HG03457 (cell line): ENCODE results near the gene ENPP6.
"Not testable (repeated sequence)": the region's sequence is repeated elsewhere in the genome, so short reads cannot be mapped to it uniquely, and the experiment has no call there.

ENCODE experiments used
- ATAC-seq: cut with Tn5 transposase; IDR thresholded peaks from one replicate; pipeline ENCODE4 v1.9.1; 2021; ENCODE audit warnings: moderate number of reproducible peaks; ENCODE audit not compliant: unreplicated experiment

Gene ENPP6

DNA sequence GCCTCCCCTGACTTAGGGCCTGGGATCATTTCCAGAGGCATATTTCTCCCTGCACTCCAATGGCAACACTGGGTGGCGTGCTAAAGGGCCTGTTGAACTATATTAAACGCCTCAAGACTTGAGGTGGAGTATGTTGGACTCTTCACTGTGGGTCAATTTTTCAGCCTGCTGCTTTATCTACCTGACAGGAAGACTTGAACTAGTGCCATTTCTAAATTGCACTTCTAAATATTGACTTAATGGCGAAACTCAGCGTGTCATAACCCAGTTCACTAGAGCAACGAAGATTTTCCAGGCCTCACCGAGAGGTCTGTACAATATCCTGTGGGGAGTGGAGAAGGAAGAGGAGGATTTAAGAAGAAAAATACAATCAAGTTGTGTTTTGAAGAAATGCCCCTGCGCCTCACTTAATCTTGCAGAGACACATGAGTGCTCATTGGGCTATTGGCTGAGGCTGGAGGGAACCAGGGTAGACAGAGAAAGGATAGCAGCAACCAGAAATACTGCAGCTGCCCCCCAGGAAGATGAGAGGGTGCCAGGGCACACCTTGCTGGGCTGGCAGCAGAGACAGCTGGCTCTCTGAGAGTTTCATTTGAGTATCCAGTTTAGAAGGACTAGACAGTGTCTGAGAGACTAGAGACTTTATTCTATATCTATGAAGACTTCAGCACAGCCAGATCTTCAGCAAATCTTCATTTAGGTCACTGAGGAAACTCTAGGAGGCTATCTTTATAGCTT is 67.4 kb downstream of the ENPP6 start:
- no peak for ATAC-seq

DNA sequence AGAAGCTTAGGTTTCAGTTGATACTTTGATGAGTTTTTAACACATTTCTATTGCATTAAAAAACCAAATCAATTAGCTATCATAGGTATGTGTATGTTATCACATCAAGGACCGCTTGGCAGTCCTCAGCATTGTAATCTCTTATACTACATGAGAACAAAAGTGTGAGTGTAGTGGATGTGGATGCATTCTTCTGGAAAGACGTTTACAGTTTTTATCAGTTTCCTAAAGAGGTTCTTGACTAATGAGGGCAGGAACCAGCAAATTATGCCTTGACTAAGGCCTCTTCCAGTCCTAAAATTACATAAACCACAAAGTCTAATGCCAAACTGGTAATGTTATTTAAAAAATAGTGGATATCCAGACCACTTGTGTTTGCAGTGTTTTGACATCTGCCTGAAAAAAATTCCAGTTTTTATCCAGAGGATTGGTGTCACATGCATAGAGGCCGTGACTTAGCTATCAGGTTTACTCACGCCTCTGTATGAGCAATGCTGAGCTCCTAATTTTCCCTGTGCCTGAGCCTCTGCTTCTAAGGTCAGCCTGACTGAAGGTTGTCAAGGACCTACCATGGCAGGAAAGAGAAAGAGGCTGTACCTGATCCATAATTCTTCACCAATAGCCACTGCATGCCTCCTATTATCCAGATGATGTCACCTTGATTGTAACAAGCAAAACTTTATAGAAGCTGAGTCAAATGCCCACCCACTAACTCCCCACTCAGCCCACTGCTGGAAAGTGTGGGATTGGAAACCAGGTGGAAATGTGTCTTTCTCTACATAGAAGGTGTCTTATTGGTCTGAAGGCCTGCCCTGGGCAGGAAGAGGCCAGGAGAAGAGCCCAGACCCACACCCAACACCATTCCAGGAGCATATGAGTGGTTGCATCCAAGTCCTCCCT is 68.7 kb downstream of the ENPP6 start:
- no peak for ATAC-seq

DNA sequence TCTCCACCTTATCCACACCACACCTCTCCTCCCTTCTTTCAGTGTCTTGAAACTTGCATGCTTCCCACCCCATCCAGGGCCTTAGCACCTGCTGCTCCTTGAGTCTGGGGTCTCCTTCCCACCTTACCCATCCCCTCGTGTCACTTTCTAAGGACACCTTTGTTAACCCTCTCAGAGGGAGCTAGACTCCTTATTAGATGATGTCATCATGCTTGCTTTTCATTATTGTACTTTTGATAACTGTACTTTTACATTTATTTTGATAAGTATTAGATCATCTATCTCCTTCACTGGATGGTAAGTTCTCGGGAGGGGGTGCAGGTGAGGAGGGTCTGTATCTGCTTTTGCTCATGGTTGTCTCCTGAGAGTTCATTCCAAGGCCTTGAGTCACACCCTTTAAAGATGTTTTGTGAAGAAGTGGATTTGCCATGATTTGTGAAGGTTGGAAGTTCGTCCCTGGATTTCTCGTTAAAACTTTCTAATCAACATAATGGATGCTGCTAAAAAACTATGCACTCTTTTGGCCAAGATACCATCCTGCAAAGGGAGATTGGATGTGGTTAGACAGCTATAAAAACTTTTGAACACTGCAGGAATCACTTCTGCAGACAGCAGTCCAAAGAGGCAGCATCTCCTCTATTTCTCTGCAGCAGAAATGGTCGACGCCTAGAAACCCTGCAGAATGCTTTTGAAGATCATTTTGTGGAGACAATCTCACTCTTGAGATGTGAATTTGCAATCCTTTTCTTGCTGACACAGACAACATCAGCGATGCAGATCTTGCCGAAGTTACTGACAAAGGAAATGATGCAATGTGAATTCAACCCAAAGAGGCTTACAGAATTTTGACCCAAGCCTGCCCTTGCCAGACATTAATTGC is 69.6 kb downstream of the ENPP6 start:
- ATAC-seq, result no peak

DNA sequence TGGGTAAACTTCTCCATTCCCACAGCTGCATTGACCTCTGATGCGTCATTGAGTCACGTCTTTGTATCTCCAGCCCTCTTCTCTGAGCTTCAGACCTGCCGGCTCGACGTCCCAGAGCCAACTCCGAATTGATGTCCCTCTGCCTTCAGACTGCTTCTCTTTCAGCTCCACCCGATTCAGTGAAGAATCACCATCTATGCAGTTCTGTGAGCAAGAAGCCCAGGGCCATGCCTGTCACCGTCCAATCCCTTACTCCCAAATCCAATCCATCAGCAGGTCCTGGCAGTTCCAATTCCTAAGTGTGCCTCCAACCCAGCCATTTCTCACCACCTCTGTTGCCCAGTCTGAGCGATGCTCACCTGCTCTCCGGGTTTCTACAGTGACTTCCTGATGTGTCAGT is 70.7 kb downstream of the ENPP6 start:
- no peak for ATAC-seq

DNA sequence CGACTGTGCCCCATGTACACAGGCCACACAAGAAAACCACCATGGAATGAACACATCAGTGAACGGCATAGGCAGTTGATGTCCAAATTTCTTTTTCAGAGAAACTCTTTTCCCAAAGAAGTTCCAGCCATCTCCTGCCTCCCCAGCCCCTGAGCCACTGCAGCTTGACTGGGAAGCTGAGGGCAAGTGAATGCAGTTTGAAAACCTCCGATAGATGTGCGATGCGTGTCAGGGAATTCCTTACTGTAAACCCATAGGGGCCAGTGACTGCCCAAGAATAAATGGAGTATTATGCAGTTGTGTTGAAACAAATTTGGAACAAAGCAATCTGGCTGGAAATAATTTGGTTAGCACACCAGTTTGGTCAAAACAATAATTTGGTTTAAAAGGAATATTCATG is 72.1 kb downstream of the ENPP6 start:
- ATAC-seq, result no peak

DNA sequence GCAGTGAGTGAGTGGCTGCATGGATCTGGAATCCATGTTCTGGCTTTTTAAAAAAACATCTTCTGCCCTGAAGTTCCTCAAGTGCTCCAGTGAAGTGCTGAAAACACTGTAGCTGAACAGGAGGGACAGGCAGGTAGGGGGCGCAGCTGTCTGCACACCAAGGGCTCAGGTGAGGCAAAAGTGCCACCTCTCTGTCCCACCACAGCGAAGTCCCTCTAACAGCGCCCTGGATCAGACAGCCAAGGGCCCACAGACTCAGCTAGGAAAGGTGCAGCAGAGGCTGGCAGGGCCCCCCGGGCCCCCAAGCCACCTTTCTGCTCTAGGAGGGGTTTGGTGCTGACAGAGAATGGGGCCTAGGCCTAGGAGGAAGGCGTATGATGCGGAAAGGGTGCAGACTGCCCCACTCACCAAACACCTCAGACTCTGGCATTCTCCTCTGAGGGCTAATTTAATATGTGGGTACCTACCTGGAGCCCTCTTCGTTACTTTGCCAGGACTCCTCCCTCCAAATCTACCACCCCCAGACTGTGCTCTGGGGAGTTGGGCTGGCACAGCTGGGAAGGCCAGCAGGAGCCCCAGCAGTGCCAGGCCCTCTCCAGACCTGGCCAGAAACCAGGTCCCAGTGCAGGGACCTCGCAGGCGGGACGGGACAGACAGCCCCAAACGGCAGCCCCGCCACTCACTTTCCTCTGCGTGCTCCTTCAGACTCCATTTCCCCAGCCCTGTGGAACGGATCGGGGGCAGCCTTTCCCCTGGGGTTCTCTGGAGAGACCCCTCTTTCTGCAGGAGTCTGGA is 73.7 kb downstream of the ENPP6 start:
- ATAC-seq, result no peak

DNA sequence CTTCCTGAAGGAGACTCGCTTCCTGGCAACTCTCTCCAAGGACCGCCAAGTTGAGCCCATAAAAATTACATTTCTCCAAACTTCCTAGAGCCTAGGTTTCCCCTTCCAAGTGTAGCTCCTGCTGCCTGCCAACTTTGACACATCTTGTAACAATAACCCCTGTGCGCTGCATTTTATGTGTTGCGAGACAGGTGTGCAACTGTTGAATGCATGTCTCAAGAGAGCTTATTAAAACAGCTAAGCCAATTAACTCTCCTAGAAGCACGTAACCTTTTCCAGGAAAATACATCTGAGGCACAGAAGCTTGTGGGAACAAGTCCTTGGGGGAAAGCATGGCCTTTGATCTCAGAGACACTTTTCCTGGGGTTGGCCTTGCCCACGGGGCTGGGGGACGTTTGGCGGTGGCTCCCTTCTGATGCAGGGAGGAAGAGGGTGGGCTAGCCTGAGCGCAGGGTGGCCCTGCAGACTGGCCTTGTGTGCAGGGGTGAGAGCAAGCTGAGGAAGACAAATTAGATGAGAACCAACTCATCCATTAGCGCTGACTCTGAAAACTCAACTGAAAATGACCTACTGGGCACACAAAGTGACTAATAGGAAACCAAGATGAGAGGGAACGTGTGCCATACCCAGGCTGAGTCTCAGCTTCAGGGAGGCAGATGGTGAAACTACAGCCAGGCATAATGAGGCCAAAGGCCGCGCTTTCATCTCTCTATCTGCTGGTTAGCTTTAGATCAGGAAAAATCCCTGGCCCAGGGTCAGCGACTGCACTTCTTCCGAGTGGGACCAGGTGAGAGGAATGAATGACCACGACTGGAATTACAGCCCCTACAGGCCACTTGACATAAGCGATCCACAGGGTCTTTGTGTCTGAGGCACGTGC is 75.3 kb downstream of the ENPP6 start:
- no peak for ATAC-seq

DNA sequence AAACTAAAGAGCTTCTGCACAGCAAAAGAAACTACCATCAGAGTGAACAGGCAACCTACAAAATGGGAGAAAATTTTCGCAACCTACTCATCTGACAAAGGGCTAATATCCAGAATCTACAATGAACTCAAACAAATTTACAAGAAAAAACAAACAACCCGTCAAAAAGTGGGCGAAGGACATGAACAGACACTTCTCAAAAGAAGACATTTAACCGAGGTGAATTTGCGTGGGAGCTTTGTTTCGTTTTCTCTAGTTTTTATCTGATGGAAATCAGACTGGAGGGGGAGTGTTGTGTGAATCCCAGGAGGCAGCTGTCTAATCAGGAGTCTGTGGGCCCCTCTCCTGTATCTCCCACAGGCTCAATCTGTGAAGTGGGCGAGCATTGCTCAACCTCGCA is 76.8 kb downstream of the ENPP6 start:
- not testable (repeated sequence) for ATAC-seq

DNA sequence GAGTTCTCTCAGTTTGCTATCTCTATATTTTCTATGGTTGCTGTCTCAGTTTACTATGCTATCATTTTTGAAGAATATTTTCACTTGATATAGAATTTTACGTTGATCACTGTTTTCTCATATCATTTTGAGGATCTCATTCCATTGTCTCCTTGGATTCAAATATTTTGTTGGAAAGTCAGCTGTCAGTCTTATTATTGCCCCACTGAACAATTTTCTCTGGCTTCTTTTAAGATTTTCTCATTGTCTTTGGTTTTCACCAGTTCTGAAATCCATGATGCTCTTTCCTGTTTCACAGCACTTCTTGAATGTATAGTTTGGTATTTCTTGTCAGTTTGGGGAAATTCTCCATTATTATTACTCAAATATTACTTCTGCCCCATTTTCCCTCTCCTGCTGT is 81.1 kb downstream of the ENPP6 start:
- no peak for ATAC-seq

DNA sequence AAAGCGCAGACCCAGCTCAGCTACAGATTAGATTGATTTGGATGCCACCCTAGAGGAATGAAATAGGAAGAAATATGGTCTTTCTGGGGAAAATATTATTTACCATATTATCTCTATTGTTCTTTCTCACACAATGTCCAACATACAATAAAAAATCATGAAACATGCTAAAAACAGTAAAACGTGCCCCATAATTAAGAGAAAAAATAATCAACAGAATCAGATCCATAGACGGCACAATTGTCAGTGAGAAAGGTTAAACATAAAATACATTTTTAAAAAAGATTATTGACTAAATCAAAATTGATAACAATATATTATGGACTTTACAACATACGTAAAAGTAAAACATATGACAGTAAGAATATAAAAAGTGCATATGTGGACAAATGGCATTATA is 90.9 kb downstream of the ENPP6 start:
- no peak for ATAC-seq

DNA sequence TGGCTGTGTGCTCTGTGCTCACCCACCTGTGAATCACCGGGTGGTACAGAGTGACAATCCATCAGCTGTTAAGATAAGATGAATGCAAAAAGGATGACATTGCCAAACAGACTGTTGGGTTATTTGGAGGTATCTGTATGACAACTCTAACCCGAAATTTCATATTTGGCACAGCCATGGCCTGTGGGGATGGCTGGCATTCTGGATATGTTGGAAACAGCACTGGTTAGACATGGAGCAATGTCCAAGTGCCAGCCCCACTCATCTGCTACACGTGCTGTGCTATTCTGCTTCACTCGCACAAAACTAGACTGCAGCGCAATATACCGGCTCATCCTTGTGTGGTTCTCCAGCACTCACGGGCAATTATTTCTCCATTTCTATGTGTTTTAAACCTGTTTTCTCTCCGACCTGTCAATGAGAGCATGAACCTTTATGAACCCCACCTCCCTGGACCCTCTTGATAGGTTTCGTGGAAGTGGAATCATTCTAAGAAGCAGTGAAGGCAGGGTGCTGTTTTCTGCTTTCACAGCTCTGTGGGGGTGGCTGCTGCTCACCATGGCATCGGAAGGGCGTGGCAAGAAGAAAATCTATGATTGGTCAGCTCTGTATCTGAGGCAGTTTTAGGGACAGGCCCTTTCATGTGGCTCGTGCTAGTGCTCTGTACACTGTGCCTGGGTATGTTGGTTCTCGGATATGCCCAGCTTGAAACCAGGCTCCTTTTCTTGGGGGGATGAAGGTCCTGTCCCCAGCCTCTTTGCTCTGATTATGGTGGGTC is 94.9 kb downstream of the ENPP6 start:
- no peak for ATAC-seq

DNA sequence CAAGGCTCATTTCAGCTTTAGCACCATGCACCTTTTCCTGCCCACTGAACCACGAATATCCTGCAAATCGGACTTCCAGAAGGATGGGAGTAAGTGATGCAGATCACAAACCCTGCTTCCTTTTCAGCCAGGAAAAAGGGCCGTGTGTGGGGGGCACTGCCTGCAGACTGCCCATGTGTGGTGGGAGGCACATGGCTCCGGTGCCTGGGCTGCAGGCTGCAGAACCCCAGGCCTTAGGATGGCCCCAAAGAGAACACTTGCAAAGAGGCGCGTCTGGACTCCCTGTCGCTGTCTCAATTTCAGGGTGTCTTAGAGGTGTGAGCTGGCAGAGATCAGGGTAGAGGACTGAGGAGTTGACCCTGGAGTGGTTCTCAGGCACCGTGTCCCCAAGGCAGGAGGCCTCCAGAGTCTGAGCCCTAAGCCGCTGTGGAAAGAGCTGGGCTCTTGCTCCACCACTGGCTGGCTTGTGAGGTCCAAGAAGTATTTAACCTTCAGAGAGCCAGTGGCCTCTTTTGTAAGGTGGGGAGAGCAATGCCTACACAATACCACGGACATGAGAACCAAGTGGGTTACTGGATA is 97.0 kb downstream of the ENPP6 start:
- no peak for ATAC-seq

DNA sequence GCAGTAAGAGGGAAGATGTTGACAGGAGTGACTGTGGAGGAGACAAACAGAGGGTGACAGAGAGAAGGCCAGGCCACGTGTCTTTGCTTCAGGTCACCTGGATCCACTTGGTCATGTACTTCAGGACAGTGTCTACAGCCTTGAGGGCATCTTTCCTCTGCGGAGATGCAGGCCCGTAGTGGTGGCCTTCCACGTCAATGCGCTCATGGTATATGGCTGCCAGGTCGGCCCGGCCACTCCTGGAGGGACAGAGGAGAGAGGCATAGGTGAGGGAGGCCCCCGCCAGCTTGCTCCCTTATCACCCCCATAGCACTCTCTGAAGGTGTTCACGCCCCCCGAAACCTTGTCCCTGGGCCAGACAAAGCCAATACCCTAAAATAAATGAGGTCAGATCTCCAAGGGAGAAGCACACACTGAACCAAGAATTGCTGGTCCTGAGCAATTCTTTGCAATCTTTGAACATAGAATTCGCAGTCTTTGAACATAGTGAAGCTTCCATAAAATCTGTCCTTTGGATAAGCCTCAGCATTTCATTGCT is 99.9 kb downstream of the ENPP6 start:
- no peak for ATAC-seq

DNA sequence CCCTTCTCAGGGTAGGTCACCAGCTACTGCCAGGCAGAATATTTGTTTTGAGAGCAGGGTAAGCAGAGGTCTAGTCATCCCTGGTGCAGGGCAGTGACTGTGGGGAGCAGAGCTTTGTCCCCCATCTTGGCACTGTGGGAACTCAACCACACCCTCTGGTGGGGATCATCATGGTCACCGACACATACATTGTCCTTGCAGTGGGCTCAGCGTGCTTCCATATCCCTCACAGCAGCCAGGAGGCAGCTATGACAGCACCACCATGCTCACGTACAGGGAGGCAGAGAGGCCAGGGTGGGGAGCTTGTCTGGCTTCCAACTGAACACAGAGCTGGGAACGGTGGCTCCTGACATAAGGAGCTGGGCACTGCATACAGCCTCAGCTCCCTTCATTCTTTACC is 102.3 kb downstream of the ENPP6 start:
- no peak for ATAC-seq

DNA sequence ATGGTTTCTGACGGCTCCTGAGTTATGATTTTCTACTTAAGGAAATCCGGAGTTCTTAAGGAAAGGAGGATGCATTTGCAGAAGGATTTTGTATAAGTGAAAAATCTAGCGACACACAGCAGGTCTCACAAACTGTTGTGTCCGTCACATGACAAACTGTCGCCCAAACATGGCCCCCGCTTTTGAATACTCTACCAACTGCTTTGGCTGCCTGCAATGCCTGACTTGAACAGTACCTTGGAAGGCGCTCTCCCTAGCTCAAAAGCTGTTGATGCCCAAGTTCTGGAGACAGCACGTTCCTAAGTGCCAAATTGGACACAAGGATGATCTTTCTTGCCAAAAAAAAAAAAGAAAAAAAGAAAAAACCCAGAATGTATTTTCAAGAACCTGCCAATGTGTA is 103.2 kb downstream of the ENPP6 start:
- ATAC-seq, result no peak

DNA sequence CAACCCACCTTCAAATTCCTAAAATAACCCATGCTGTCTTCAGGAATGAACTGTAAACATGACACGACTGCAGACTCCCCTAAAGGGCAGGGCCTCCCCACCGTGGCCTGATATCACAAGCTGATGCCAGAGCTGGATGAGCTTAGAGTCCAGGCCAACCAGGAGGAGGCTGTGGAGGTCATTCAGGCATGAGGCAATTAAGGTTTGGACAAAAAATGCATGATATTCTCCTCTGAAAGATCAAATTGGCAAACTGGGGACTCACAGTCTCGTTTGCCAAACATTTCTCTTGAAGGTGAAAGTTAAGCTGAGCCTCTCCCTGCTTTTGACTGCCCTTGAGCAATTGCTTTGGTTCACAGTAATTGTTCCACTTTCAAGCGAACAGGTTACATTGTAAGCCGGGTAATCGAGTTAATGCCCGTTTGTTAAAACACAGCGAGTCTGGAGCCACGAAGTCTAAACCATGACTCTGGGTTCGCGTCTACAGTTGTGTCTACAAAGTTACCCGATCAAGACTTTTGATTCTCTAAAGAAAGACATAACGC is 105.6 kb downstream of the ENPP6 start:
- ATAC-seq, result no peak

DNA sequence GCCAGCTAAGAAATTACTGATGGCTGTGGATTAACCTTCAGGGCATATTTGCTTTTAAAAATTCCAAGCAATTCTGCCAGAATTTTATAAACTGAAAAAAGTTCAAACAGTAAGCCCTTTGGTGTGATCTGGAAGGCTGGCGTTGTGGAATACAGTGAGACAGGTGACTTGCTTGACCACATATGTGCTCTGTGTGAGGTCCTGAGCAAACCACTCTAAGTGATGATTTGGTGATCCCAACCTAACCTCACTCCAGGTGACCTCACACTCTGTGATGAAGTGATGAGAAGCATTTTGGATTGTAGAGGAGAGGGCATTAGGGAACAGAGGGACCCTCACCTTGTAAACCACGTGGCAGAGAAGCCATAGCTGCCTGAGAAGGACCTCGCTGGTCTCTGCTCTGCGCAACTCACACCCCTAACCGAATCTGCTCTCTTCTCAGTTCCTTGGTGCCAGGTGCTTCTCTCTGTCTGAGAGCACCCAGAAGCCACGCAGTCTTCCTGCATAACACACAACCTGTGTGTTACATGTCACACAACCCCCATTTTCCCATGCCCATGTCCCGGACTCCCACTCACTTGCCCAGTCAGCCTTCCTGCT is 106.3 kb downstream of the ENPP6 start:
- no peak for ATAC-seq
